DMS153 treated with DMSO at 0.1 percent for 48 hours (cell line): ENCODE measurements around the gene ADPRS.

Source experiments
- DNase-seq: peaks from one replicate; lab custom pipeline; 2025; ENCODE audit not compliant: unreplicated experiment; lab: John Stamatoyannopoulos, UW

ADPRS gene

DNA sequence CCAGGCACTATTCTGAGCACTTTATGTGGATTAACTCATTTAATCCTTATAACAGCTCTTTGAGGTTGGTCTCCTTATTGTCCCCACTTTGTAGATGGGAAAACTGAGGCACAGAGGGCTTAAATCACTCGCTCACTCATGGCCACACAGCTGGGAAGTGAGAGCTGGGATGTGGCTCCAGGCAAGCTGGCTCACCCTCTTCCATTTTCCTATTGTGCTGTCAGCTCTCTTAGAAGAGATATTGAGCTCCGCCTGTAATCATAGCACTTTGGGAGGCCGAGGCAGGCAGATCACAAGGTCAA lies 40.2 kb downstream of the ADPRS start:
- no peak for DNase-seq

DNA sequence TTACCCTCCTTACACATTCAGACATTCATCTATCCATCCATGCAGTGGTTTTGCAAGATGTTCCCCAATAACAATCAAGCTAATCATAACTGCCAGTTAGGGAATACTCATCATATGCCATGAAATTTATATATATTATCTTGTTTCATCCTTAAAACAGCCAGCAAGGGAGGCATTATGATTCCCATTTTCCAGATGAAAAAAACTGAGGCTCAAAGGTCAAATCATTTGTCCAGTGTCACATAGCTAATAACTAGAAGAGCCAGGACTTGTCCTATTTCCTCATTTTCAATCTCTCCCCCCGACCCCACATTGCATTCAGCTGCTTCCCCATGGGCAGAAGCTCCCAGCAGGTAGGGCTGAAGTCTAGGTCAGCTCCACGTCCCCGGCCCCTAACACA lies 43.3 kb downstream of the ADPRS start:
- no peak for DNase-seq

DNA sequence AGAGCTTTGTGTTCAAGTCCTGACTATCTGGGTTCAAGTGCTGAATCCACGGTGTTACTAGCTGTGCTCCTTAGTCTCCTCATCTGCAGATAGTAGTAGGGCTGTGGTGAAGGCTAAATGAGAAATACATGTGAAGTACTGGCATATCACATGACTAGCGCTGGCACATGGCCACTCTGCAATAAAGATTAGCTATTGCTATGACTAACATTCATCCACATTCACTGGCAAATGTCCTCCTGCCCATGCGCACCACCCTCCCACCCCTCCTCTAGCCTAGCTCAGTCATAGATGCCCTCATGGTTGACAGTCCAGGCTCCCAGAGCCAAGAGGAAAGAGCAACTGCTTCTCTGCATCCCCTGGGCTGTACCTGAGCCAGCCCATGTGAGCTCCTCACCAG lies 44.8 kb downstream of the ADPRS start:
- peak; percentile 26 for DNase-seq

DNA sequence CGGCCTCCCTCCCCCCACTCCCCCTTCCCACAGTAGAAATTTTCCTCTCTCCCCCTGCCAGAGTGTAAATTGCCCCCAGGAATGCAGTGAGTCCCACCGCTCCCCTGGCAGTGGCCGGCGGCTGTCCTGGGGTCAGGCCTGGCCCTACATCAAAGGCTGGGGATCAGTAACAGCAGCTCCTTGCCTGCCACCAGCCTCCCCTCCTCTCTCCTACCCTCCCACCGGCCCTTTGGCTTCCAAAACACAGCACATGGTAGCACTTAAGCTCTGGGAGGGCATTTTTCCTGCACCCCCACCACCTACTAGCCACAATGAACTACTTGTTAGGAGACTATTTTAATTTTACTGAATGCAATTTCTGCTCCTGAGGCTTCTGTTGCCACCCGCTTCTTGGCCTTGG lies 45.3 kb downstream of the ADPRS start:
- DNase-seq, result no peak

DNA sequence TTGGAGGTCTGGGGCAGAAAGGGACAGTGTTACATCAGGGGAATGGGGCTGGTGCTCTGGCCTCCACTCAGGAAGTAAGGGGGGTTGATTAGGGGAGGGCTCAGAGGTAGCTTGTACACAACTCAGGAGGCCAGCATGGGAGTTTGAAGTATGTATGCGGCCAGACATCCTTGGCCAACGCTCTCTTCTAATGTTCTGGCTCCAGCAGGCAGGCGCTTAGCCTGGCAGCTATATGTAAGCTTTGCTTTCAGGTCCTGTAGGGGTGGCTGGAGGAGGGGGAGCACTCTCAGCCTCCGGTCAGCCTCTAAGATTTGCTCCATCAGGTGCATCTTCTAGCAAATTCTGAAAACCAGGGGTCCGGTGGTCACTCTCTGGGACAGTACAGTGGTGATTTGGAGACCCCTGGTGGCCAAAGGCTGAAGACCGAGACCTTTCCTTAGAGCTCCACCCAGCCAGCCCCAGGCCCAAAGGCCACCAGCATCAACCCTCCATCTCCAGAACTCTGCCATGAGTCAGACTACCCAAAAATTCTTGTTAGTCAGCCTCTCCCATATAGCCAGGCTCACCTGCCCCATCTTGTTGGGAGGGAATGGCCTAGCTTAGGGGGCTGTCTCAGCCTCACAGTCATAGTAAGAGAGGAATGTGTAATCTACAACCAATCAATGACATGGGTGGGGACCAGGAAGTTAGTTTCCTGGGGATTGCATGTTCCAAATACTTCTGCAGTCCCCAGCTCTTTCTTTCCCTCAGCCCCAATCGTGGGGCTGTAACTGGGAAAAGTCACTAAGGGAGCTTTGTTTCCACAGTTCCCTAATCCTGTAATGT lies 46.0 kb downstream of the ADPRS start:
- peak; percentile 55 for DNase-seq

DNA sequence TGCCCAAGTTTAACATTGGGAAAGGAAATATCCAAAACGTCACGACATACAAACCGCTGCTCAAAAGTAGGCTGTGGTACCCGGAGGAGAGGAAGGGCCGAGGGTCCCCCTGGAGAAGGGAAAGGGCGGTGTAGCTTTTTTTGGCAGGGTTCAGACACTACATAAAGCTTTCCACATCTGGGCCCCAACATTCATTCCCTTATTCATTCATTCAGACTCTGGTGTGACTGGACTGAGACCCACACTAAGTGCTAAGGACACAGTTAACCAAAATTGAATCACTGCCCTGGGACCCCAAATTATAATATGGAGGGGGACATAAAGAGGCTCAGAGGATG lies 46.6 kb downstream of the ADPRS start:
- no peak for DNase-seq

DNA sequence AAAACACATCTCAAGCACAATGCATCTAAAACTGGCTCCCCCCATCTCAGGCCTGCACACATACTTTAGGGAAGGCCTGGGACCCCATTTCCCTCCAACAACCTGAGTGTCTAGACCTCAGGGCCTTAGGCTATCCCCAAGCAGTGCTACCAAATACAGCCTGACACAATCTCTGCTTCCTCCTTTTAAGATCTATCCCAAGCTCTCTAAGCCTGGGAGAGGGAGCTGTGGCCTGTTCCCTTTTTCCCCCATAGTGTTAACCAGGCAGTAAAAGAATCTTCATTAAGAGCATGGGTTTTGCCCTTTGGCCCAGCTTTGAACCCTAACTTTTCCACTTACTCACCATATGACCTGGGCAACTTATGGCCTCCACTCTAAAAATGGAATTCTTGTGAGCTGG lies 47.1 kb downstream of the ADPRS start:
- DNase-seq, result no peak

DNA sequence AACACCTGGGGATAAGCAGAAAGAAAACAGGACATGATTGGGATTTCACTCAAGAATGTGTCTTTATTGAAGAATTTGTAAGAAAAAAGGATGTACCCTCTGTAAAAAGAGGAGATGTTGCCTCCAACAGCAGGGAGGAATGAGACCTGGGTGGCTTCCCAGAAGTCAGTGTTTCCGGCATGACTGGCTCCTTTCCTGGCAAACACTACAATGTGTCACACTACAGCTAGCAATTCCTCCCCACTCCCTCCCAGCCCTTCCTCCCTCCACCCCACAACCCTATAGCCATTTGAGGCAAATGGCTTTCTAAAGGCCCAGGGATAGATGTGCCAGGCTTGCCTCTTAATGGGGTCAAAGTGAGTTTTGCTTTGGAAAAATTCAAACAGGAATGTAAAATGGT lies 47.8 kb downstream of the ADPRS start:
- DNase-seq, result no peak

DNA sequence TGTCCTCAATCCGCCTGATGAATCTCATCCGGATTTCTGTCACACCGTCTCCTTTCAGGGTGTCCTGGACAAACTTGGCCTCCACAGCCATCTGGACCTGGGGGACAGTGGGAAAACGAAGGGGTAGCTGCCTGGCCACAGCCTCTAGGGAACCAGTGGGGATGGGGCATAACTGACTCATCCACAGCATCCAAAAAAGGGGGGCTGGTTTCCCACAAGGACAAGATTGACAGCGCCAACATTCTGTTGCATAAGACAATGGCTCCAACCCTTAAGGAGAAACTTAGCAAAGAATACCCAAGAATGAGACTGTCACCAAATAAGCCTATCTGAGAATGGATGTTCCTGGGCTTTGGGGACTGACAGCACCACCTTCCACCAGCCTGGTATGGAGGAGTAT lies 48.5 kb downstream of the ADPRS start:
- DNase-seq, result no peak

DNA sequence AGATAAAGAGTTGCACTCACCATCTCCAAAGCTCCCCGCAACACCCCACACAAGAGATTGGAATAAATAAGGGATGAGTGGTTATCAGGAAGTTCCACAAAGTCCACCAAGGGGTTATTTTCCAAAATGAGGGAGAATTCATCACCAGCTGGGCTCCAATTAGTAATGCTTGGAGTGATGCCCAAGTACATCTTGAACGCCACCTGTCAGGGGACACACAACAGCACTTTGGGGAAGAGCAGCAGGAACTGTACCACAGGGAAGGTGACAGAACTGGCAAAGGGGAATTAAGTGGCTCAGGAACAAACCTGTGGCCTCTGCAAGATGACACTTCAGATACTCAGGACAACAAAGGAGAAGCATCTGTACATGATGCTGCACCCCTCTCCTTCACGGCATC lies 49.1 kb downstream of the ADPRS start:
- no peak for DNase-seq

DNA sequence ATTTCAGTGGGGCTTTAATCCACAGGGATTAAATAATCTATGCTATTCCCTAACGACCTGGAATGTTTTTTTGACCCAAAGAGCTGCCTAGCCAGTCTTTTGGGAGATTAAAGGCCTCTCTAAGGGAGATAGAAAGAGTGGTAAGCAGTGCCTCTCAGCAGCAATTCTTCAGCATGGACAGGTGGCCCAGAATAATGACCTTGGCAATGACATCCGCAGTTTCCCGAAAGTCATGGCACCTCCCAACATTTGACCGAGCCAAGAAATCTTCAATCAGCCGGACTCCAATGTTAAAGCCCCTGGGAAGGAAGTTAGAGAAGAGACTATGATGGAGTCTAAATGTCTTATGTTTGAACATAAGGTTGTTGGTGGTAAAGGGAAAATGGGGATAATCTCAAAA lies 50.8 kb downstream of the ADPRS start:
- no peak for DNase-seq

DNA sequence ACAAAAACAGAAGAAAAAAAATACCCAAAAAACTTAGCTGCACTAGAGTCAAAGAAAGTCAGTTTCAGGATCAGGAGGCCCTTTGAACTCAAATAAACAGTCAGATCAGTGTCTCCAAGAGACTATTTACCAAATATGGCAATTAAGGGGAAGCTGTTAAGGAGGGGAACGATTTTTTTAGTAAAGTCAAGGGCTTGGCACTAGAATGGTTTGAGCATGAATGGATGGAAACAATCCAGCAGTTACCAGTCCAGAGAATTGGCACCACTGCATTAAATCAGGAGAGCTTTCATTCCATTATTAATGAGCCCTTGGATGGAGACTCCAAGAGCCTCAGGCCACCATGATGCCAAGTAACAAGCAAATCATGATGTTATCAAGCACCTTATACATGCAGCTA lies 53.4 kb downstream of the ADPRS start:
- DNase-seq, result no peak

DNA sequence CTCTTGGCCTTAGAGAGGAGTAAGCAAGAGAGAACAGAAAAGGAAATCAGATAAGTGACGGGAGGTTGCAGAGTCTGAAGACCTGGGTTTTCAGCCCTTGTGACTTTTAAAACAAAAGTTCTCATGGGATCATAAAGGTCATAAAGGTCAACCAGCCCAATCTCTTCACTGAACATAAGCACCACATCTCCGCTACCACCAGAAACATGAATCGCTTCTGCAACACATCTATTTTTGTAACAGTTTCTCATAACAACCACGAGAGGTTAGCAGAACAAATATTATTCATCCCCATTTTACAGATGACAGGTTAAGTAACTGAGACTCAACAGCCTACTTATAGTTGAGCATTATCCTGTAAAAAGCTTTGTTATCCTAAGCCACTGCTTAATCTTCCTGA lies 54.7 kb downstream of the ADPRS start:
- DNase-seq, result no peak
